HL-60 (cell line): ENCODE results near the gene AKR1B15.
"Not testable (repeated sequence)": the region's sequence is repeated elsewhere in the genome, so short reads cannot be mapped to it uniquely, and the experiment has no call there.

Experiments used
- DNase-seq, 2 experiments: peaks; one replicate each; pipeline ENCODE4 v3.0.0-alpha.2; 2010 to 2020; ENCODE audit warnings: low read depth in 1 of 2, low spot score in 1 of 2
- H3K27ac ChIP-seq: fragments of 250-450 bp; sonication (Bioruptor Pico); replicated peaks from 2 replicates; pipeline ENCODE4 v1.5.1; 2020; ENCODE audit warnings: mild to moderate bottlenecking, moderate library complexity
- H3K27me3 ChIP-seq: fragments of 250-450 bp; sonication (Bioruptor Pico); 2 replicates; pipeline ENCODE4 v1.5.1; 2021; ENCODE audit warnings: mild to moderate bottlenecking, moderate library complexity; ENCODE audit not compliant: insufficient read depth, poor library complexity, severe bottlenecking
- H3K4me3 ChIP-seq: replicated peaks from 2 replicates; pipeline ENCODE4 v1.5.1; 2011; ENCODE audit warnings: mild to moderate bottlenecking, control low read depth, low read length; ENCODE audit not compliant: insufficient read depth
- CTCF ChIP-seq: IDR thresholded peaks from one replicate; pipeline ENCODE4 v1.5.1; 2011; ENCODE audit warnings: low read length, control low read depth, inconsistent platforms; ENCODE audit not compliant: insufficient read depth
- GABPA ChIP-seq: IDR thresholded peaks from 2 replicates; pipeline ENCODE4 v1.6.1; 2012; ENCODE audit warnings: low read depth
- POLR2AphosphoS5 ChIP-seq: IDR thresholded peaks from 2 replicates; pipeline ENCODE4 v1.6.1; 2012; ENCODE audit warnings: low read depth
- SPI1 ChIP-seq: IDR thresholded peaks from 2 replicates; pipeline ENCODE4 v1.6.1; 2012; ENCODE audit warnings: low read depth, mild to moderate bottlenecking, borderline replicate concordance
- TF ChIP-seq, protein P1 (sequence below): IDR thresholded peaks from 2 replicates; pipeline ENCODE4 v1.6.1; 2012; ENCODE audit warnings: low read depth; ENCODE audit not compliant: insufficient replicate concordance

The AKR1B15 gene

DNA sequence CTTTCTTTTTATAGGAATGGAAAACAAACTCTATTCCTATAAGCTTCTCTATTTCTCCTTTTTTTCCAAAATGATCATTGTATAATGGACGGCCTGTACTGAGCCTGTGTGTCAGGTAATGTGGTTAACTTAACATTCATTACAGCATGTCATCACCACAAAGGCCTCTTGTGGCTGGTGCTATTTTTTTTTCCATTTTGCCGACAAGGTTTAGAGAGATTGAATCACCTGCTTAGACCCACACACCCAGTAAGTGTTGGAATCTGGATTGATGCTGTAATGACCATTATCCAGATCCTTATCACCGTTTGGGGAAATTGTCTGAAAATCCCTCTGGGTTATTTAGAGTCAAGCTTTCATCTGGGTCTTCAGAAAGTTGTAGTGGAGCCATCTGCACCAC lies 18.5 kb downstream of the AKR1B15 start:
- Histone ChIP-seq H3K27me3 (no peaks in the 10 kb centered on the region), H3K27ac (no peak overlapping the region), H3K4me3 (no peak overlapping the region)
- DNase-seq, result no peak
- TF ChIP-seq CTCF (no peak), GABPA (no peak), POLR2AphosphoS5 (no peak)

GRCh38 chr7:134569962-134570361 lies 21.1 kb downstream of the AKR1B15 start:
- not testable (repeated sequence) for H3K27ac ChIP-seq, DNase-seq, H3K27me3 ChIP-seq, H3K4me3 ChIP-seq

- Histone ChIP-seq H3K4me3 (no peak overlapping the region), H3K27me3 (peaks cover 2% of the 10 kb centered on the region), H3K27ac (no peak overlapping the region)
- no peak for DNase-seq
- TF ChIP-seq POLR2AphosphoS5 (no peak), GABPA (no peak), CTCF (no peak), SPI1 (no peak)
- TF ChIP-seq, protein P1, sequence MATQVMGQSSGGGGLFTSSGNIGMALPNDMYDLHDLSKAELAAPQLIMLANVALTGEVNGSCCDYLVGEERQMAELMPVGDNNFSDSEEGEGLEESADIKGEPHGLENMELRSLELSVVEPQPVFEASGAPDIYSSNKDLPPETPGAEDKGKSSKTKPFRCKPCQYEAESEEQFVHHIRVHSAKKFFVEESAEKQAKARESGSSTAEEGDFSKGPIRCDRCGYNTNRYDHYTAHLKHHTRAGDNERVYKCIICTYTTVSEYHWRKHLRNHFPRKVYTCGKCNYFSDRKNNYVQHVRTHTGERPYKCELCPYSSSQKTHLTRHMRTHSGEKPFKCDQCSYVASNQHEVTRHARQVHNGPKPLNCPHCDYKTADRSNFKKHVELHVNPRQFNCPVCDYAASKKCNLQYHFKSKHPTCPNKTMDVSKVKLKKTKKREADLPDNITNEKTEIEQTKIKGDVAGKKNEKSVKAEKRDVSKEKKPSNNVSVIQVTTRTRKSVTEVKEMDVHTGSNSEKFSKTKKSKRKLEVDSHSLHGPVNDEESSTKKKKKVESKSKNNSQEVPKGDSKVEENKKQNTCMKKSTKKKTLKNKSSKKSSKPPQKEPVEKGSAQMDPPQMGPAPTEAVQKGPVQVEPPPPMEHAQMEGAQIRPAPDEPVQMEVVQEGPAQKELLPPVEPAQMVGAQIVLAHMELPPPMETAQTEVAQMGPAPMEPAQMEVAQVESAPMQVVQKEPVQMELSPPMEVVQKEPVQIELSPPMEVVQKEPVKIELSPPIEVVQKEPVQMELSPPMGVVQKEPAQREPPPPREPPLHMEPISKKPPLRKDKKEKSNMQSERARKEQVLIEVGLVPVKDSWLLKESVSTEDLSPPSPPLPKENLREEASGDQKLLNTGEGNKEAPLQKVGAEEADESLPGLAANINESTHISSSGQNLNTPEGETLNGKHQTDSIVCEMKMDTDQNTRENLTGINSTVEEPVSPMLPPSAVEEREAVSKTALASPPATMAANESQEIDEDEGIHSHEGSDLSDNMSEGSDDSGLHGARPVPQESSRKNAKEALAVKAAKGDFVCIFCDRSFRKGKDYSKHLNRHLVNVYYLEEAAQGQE, result no peak
Observed at GRCh38 chr7:134571101-134571500, 22.2 kb downstream of the AKR1B15 start.

GRCh38 chr7:134571746-134572461 lies 23.0 kb downstream of the AKR1B15 start:
- Histone ChIP-seq H3K27ac (no peak overlapping the region), H3K4me3 (no peak overlapping the region), H3K27me3 (peaks cover 2% of the 10 kb centered on the region)
- TF ChIP-seq SPI1 (no peak), CTCF (no peak), POLR2AphosphoS5 (no peak), GABPA (no peak)
- TF ChIP-seq, protein P1, result no peak
- no peak for DNase-seq
